HPDE6-E6E7 (cell line): ENCODE data around the gene KCNQ2.

Experiments used
- DNase-seq: peaks from one replicate; pipeline ENCODE4 v3.0.0; 2011; ENCODE audit warnings: missing footprints; ENCODE audit errors: extremely low spot score

The KCNQ2 gene

GRCh38 chr20:63369024-63369530 lies 103.4 kb downstream of the KCNQ2 start:
- DNase-seq = no peak

GRCh38 chr20:63368151-63368550 lies 104.3 kb downstream of the KCNQ2 start:
- no peak for DNase-seq

GRCh38 chr20:63367446-63368055 lies 104.9 kb downstream of the KCNQ2 start:
- DNase-seq = no peak

- no peak for DNase-seq
Observed at GRCh38 chr20:63366390-63367365, 105.8 kb downstream of the KCNQ2 start.

- DNase-seq = no peak
Observed at GRCh38 chr20:63365601-63366389, 106.7 kb downstream of the KCNQ2 start.

GRCh38 chr20:63364801-63365585 lies 107.5 kb downstream of the KCNQ2 start:
- DNase-seq = no peak

GRCh38 chr20:63363981-63364561 lies 108.4 kb downstream of the KCNQ2 start:
- DNase-seq = no peak

- no peak for DNase-seq
Observed at GRCh38 chr20:63363013-63363957, 109.2 kb downstream of the KCNQ2 start.

- DNase-seq = no peak
Observed at GRCh38 chr20:63362436-63363009, 109.9 kb downstream of the KCNQ2 start.

- DNase-seq = no peak
Observed at GRCh38 chr20:63361519-63362435, 110.7 kb downstream of the KCNQ2 start.

GRCh38 chr20:63360850-63361518 lies 111.5 kb downstream of the KCNQ2 start, which contains the start of gene CHRNA4:
Gene CHRNA4, minus strand, starts transcription at chr20:63361349. Its CDS starts 184 bp downstream, at chr20:63361165.
- no peak for DNase-seq

GRCh38 chr20:63359937-63360849 lies 112.3 kb downstream of the KCNQ2 start:
- no peak for DNase-seq

- no peak for DNase-seq
Observed at GRCh38 chr20:63359164-63359934, 113.1 kb downstream of the KCNQ2 start.

GRCh38 chr20:63357921-63358905 lies 114.2 kb downstream of the KCNQ2 start:
- DNase-seq = no peak
